ENCODE measurements around the gene CANT1.

The CANT1 gene

DNA sequence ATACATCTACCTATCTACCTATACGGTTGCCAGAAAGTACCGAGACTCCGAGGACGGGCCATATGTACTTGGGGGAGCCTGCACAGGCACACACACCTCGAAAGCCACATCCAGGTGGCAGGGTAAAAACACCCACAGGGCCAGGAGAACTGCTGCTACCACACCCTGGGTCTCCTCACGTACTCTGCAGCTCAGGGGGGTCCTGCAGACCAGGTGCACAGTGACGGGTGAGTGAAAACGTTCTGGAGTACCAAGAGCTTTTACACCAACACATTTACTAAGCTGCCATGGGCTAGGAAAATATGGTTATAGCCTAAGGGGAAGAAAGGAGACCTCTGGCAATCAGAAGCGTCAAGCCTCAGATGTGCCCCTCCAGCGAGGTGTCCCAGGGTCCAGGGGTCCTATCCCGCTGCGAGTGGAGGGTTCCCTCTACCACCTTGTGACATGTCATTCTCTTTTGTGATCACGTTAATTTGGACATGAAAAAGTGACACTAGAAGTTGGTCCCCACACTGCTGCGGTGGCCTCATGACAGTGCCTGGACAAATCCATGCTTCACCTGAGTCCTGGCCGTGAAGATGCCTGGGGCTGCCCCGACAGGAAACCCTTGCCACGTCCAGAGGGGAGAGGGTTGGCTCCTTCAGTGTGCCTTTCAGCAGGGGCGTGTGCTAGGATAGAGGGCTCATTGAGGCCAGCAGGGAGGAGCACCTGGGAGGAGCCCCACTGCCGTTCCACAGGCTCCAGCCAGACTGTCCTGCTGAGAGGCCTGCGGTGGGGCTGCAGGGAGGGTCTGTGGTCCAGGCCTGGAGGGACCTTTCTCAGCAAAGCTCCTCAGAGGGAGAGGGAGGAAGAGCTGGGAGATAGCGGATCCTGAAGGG is 1.8 kb downstream of the CANT1 start:
- no peak for DNase-seq

DNA sequence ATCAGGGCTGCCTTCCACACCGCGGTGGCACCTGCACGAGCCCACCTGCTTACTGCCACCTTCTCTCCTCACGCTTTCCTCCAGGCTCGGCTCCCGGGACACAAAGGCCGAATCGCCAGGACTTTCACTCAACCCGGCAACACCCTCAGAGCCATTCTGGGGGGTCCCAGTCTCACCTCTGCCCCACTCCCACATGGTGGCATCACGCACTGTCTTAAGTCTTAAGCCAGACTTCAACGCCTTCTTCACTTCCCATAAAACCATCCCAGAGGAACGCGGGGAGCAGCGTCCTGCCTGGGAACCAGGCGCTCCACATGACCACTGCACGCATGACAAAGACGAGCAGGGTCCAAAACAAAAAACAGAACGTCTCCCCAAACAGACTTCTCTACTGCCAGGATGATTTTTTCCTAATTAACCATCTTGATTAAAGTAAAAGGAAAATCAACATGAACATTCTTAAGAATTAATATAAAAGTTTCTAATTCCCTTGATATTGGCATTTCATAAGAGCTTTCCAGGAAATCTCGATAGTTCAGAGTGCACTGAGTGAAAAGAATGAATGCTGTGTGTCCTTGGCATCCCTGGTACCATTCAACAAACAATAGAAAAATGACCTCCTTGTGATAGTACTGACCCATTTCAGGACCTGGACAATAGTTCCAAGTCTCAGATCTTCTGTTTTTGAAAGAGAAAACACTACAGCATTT is 2.6 kb downstream of the CANT1 start:
- DNase-seq, result no peak

DNA sequence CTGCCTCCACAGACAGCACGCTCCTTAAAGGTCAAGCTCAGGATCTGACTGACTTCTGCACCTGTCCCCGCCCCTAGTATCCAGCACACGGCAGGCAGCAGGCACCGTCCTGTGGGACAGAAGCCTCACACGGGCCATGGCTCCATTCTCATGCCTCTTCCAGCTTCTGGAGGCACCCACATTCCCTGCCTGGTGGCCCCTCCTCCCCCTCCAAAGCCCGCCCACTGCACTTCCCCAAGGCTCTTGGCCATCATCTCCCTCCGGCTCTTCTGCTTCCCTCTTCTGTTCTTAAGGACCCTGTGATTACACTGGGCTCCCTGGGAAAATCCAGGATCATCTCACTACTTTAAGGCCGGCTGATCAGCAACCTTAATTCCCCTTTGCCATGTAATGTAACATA is 3.5 kb downstream of the CANT1 start:
- DNase-seq, result no peak

DNA sequence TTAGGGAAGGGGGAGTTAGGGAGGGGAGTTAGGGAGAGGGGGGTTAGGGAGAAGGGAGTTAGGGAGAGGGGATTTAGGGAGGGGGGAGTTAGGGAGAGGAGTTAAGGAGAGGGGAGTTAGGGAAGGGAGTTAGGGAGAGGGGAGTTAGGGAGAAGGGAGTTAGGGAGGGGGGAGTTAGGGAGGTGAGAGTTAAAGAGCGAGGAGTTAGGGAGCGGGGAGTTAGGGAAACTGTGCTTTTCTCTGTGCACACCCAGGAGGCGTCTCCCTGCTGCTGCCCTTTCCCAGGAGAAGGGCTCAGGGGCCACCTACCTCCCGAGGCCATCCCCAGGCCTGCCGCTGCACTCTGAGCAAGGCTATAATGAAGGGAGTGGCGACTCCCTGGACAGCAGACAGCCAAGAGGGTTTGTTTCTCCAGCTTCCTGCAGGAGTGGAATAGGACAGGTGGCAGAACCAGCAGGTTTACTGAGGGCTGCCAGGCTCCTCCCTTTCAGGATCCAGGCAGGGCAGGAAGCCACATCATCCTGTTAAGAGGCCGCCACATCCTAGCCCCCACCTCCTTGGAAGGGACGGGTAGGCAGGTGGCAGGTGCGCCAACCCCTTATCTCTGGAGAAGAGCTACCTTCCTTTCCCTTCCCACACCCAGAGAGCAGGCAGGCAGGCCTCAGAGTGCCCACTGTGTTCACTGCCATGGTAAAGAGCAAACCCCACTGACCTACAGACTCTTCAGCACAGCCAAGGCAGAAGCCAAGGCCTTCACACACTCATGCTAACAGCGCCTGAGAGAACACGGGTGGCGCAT is 4.3 kb downstream of the CANT1 start:
- no peak for DNase-seq

DNA sequence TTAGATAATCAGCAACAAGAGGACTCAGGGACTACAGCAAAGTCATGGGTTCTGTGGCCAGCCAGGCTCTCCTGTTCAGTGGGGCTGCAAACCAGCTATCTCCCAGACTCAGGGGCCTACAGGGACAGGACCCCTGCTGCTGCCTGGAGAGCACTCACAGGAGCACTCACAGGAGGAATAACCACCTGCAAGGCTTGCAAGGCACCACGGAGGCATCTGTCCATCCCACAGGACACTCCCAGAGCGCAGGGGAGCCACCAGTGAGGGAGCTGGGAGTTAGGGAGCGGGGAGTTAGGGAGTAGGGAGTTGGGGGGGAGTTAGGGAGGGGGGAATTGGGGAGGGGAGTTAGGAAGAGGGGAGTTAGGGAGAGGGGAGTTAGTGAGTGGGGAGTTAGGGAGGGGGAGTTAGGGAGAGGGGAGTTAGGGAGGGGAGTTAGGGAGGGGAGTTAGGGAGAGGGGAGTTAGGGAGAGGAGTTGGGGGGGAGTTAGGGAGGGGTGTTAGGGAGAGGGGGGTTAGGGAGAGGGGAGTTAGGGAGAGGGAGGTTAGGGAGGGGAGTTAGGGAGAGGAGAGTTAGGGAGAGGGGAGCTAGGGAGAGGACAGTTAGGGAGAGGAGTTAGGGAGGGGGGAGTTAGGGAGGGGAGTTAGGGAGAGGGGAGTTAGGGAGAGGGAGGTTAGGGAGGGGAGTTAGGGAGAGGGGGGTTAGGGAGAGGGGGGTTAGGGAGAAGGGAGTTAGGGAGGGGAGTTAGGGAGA is 5.7 kb downstream of the CANT1 start:
- no peak for DNase-seq

DNA sequence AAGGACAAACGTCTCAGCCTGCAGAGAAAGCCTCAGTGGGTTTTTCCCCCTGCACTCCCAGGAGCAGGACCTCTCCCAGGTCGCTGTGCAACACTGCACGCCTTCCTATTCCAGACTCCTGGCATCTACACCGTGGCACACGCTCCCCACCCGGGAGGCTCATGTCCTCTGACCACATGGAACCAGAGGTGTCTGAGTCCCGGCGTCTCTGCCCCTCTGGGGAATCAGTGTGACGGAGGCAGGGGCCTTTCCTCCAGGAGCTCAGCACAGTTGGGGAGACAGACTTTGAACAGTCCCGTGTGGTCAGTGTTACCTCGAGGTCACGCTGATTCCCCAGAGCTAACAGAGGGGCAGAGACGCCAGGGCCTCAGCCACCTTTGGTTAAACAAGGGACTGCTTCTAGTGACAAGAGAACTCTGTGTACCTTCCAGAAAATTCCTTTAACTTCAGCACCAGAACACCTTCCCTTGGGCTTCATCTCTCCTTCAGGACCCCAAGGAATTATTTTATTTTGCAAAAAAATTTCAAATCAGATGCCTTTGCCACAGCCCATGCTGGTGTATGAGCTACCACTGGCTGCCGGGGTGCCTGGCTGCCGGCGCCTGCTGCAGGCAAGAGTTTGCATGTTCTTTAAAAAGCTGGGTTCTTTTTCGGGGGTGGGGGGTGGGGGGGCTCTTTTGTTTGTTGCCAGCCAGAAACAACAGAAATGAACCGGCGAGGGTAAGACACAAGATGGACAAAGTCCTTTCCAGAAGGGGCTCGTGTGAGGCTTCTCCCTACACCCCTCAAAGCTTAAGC is 6.6 kb downstream of the CANT1 start:
- DNase-seq, result no peak

DNA sequence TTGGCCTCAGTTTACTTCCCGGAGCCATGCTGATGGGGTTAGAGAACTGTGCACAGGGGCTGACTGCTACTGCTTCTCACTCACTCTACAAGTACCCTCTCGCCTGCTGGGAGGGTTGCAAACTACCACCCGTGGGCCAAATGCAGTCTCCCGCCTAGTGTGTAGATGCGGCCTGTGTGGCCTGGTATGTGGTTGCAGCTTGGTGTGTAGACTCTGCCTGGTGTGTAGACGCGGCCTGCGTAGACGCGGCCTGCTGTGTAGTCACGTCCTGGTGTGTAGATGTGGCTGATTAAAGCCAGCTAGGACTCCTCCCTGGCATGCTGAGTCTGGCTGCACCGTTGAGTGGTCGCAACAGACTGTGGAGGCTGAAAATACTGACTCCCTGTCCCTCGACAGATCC is 7.3 kb downstream of the CANT1 start:
- DNase-seq, result no peak

DNA sequence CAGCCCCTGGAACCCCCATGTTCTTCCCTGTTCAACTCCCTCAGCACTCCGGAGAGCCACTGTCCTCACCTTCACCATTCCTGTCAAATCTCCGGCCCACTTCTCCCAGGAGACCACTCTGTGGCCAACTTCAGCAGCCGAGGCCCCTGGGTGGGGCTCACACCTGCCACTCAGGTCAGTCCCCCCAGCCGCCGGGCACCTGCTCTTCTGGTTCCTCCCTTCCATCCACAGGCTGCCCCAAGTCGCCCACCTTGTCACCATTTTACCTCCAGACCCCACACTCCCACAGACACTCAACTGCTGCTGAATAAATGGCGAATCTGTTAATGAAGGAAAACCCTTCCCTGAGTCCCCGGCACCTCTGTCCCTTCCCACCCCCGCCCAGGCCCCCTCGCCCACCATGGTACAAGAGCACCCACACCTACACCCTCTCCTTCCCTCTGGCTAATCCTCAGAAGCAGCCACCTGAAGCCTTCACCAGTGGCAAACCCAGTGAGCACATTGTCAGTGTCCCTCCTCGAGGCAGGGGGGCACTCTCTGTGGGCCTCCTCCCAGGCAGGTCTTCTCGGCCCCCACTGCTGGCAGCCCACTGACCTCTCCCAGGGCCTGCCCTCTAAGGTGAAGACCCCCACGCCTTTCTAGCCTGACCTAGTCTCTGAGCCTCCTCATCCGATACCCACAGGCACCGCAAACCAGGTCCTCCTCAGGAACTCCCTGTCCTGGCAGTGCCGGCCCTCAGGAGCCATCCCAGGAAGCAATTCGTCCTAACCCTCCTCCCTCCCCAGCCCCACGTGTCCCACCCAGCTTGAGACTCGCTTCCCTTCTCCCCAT is 8.2 kb downstream of the CANT1 start:
- DNase-seq, result no peak

DNA sequence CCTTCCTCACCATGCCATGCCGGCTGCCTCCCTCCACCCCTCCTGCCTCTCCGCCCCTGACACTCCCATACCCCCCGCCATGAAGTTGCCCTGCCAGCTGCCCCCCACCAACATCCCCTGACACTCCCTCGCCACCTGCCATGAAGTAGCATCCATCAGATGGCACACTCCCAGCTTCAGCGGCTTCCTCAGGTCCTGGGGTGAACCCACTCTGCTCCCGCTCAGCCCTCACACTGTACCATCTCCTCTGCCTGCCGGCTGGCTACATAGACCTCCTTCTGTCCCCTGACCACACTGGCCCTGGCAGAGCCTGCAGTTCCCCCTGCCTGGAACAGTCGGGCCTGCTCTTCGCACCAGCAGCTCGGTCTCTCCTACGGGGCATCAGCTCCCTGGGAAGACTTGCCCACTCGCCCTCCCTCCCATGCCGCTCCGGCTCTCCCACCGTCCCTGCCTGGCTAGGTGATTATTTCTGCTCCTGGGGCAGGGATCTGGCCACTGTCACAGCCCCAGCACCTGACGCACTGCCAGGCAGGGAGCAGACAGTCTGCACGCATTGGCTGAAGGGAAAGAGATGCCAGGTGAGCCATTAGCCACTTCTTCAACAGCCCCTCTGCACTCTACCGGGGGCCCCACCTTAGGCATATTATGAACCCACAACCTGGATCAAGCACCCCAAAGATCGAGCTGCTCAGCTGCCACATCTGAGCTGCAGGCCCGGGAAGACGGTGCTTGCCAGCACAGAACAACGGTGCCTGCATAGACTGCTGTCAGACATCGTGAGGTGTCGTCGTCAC is 9.0 kb downstream of the CANT1 start:
- no peak for DNase-seq

DNA sequence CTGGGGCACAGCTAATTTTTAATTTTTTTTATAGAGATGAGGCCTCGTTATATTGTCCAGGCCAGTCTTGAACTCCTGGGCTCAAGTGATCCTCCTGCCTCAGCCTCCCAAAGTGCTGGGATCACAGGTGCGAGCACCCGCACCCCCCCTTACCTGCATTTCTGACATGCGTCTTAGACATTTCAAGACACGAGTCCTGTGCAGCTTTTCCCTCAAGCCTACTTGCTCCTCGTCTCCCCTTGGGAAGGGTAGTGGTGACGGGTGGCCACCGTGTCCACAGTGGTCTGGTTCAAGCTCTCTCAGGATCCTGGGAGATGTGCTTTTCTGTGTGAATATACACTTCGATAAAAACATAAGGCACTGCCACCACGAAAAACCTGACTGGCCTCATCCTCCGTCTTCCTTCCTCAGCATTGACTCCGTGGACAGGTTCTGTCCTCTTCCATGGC is 9.6 kb downstream of the CANT1 start:
- DNase-seq, result no peak

DNA sequence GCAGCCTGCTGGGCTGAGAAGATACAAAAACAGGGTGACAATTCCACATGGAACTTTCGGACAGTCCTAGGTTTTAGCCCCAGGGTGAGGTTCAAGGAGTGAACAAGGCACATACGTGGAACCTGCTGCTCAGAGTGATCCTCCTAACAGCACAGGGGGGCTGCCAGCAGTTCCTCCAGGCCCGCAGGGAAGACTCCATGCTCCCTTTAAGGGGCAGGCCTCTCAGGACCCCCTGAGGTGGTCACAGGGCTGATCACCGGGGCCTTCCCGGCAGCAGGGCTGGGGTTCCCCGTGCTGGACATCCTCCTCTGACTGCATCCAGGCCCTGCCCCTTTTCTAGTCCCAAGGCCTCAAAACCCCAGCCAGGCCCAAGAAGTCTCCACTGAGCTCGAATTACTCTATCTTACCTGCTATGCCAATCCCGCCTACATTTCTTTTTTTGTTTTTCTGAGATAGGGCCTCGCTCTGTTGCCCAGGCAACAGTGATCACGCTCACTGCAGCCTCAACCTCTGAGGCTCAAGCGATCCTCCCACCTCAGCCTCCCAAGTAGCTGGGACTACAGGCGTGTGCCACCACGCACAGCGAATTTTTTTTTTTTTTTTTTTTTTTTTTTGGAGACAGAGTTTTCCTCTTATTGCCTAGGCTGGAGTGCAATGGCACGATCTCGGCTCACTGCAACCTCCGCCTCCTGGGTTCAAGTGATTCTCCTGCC is 10.4 kb downstream of the CANT1 start:
- no peak for DNase-seq

DNA sequence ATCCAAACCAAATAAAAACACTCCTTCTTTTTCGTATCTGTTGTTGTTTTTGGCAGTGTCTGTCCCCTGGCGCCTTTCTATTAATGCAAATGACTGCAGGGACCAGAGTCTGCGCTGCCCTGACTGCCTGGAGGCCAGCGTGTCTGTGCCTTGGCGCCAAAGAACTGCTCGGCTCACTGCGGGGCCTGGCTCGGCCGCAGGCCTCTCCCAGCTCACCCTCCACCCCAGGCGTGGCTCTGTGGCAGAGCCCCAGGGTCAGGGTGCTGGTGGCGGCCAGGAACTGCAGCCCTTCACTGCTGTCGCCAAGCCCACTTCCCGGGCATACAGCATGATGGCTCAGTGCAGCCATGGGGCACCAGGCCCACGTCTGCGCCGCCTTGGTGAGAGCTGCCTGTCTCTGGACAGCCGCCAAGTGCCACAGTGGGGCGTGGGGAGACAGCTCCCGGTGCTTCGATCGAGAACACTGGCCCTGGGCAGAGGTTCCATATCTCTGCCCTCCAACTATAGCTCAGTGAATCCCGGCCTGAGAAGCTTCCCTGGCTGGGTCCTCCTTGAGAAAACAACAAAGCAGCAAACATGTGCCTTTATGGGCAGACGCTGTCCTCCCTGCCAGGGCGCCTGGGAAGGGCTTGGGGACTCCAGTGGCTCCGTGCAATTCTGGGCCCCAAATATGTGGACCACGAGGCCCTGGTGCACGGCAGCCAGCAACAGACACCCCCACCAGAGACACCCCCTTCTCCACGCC is 11.1 kb downstream of the CANT1 start:
- DNase-seq, result no peak

DNA sequence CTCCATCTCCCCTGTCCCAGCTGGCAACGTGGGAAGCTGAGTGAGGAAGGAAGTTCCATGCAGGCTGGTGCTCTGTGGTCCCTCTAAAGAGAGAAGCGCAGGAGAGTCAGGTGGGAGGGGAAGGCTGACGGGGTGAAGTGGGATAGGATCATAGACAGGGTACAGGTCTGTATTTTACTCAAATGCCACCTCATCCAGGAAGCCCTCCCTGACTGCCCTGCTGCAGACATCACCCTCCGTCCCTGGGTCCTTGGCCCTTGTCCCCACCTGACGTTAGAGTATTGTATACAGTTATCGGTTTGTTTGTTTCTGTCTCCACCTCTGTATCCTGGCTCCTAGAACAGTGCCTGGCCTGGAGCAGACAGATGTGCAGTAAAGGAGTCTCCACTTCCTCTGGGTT is 11.7 kb downstream of the CANT1 start:
- DNase-seq, result no peak

DNA sequence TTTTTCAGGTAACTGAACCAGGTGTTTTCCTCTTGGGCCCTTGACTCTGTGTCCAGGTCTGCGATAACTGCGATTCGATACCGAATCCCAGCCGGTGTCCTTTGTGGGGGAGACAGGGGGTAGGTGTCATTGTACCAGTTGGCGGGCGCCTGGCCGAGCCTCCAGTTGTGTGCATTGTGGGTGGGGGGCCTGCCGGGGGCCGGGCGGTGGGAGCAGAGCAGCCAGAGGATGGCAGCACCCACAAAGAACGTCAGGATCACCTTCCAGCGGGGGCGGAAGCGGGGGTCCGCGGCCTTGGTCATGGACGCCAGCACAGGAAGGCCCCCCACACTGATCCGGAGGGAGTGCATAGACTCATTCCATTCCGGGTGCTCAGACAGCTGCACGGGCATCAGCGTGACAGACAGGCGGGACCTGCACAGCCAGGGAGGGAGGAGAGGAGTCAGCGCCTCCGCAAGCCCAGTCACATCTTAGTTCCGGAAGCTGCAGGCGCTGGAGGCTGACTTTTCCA is 12.3 kb downstream of the CANT1 start:
- DNase-seq, result no peak

DNA sequence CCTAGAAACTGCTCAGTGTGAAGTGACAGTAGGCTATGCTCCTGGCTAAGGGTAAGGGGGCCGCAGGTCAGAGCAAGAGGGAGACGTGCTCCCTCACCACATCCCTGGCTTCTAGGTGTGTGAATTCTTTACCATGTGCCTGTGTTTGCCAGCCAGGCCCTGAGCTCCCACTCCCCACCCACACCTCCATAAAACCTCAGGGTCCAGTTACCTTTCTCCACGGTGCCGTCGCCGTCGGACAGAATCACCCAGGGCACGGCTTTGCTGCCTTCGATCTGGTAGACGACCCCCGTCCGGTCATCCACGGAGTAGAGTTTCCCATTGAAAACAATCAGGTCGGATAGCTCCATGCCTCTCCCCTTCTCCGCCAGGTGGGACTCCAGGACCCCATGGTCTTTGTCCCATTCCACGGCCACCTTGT is 12.8 kb downstream of the CANT1 start:
- DNase-seq, result no peak

DNA sequence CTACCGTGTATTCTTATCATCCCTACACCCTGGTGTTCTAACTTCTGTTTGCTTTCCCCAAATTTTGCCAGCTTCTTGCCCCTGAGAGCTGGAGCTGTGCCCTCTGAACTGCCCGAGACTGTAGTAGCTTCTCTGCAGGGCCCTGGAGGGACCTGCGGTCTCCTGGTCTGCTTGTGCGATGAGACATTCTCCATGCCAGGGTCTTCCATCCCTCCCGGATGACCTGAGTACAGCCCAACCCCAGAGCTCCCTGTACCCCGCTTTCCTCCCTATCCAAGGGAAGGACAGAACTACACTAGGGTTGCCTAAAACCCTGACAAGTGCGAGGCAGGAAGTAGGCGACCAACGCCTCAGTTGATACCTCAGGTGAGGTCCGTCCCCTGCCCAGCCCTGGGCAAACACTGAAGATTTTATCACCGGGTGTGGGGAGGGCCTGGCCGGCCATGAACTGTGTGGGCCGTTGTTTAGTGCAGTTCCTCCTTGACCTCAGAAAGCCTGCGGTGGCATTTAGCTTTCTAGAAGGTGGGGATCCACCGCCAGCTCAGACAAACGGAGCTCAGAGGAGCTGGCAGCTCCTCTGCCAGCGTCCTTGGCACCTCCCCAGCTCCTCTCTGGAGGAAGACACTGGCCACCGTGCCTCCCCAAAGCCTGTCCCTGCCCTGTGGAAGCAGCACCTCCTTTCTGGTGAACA is 13.7 kb downstream of the CANT1 start:
- no peak for DNase-seq

DNA sequence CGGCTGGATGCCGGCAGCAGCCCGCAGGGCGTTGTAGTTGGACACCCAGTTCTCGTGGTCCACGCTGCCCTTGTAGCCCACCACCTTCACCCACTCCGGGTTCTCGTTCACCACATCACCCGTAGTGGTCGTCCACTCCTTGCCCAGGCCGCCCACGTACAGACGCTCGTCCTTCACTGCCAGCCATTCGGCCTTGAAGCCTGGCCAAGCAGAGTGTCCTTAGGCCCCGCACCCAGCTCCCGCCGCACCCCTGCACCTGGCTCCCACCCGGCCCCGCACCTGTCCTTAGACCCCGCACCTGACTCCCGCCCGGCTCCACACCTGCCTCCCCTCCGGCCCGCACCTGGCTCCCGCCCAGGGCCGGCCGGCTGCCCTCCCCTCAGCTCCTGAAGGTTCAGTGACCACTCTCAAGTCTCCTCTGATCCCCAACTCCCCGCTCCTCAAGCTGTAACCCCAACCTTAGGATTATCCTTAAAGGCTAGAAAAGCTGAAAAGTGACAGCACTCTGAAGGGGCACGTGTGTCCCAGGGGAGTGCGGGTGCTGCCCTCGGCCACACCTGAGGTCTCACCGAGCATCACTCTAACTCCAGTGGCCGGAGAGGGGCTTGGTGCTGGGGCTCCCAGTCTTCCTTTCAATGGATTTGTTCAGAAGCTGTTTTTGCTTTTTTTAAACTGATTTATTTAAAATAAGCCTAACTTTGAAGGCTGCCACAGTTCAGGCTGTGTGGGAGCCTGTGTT is 14.4 kb downstream of the CANT1 start:
- no peak for DNase-seq

Measured in activated naive CD4-positive, alpha-beta T cell treated with Interleukin-2 at 50 U/mL for 16 hours (primary cell).